K562 (cell line): ENCODE measurements around the gene TXNIP. TPM values are rescaled to one million over a fixed set of nuclear protein-coding genes. Genes with fewer than 3 reads are reported as not detected.
A peak's percentile ranks its signal among the peaks of the same experiment; 100 is the strongest.

ENCODE experiments used
- EGR1 ChIP-seq: fragments of 450-650 bp; conservative IDR thresholded peaks from 2 replicates; pipeline ENCODE4 v1.6.1; 2017; ENCODE audit warnings: mild to moderate bottlenecking
- KDM1A ChIP-seq, 2 experiments: fragments of 450-650 bp; IDR thresholded peaks; 2 replicates each; pipeline ENCODE4 v1.6.1; 2016; ENCODE audit warnings: mild to moderate bottlenecking in 2 of 2
- POLR2G ChIP-seq: fragments of 200-400 bp; formaldehyde crosslinking; IDR thresholded peaks from 2 replicates; pipeline ENCODE4 v1.6.1; 2017; ENCODE audit warnings: low read depth, mild to moderate bottlenecking, antibody characterized with exemption, low read length, moderate library complexity
- polyA plus RNA-seq, 8 experiments: library from polyadenylated mRNA; depleted of rRNA in 4 of 8; stranded (reverse) in 5 of 8; unstranded in 3 of 8; fragments of >200 nt; fragmentation: Nextera tagmentation in 2 of 8; fragmentation: Illumina TruSeq in 1 of 8; extraction: Ambion mirVana in 2 of 8; extraction: Trizol in 1 of 8; gene quantifications; 2 replicates each; pipeline versions ENCODE4 v1.2.1 to v1.2.3, GENCODE V29; 2011 to 2014; ENCODE audit warnings: inconsistent platforms in 1 of 8, missing spikeins in 1 of 8
- total RNA-seq, 7 experiments: library from RNA; depleted of rRNA in 6 of 7; stranded (reverse); fragments of >200 nt in 6 of 7; fragmentation: Illumina TruSeq in 2 of 7; extraction: Trizol in 2 of 7; gene quantifications; 2 replicates each; pipeline versions ENCODE4 v1.2.1 to v1.2.3, GENCODE V29; 2011 to 2021; ENCODE audit warnings: low replicate concordance in 1 of 7
- TF ChIP-seq, protein P1 (sequence below), 2 experiments: fragments of 450-650 bp in 1 of 2; sonication (generic) in 1 of 2; formaldehyde crosslinking in 1 of 2; IDR thresholded peaks; 2 replicates each; pipeline versions ENCODE4 v1.7.1 to v1.9.0; 2016 to 2022; ENCODE audit warnings: inconsistent platforms in 1 of 2, mild to moderate bottlenecking in 1 of 2, missing genetic modification reagents in 1 of 2

Gene TXNIP
- total and polyA plus RNA-seq, 9 of the 15 experiments (the other 6 are each of a cell fraction or from before 2014, with no cell fraction given) = 120 to 499 (median 257) TPM

DNA sequence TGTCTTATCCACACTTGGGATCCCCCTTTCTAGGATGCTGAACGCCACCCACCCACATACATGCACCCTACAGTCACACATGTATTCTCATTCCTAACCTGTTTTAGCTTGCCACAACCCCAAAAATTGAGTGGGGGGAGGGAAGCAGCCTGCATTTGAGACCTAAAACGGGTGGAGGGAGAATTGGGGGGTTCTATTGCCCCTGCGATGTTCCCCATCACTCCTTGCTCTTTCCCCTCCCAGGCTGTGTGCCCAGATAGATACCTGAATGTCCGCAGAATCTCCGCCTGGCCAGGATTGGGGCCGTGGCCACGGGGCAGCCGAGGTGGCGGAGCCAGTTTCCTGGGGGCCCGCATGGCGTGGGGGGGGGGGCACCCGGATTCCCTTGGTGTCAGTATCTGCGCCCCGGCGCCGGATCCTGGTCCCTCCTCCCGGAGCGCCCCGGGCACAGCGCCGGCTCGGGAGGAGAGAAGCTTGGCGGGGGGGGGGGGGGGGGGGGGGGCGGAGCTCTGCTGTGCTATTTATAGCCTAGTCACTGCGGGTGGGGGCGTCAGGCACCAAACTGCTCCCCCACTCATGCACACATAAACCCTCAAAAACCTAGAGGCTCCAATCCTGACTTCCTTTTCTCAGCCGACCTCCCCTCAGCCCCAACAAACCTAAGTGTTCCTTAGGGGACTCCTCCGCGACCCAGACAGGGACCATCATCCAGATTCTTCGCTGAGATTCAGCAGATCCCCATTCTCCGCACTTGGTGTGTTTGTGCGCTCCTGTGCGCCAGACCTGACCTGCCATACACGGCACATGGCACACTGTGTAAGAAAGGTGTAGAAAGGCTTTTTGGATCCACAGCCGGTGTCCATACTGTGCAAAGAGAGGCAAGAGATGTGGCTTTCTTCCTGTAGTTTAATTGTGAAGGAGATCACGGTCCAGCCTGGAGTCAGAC is 33.9 kb downstream of the TXNIP start (continued):
- TF ChIP-seq, protein P1, sequence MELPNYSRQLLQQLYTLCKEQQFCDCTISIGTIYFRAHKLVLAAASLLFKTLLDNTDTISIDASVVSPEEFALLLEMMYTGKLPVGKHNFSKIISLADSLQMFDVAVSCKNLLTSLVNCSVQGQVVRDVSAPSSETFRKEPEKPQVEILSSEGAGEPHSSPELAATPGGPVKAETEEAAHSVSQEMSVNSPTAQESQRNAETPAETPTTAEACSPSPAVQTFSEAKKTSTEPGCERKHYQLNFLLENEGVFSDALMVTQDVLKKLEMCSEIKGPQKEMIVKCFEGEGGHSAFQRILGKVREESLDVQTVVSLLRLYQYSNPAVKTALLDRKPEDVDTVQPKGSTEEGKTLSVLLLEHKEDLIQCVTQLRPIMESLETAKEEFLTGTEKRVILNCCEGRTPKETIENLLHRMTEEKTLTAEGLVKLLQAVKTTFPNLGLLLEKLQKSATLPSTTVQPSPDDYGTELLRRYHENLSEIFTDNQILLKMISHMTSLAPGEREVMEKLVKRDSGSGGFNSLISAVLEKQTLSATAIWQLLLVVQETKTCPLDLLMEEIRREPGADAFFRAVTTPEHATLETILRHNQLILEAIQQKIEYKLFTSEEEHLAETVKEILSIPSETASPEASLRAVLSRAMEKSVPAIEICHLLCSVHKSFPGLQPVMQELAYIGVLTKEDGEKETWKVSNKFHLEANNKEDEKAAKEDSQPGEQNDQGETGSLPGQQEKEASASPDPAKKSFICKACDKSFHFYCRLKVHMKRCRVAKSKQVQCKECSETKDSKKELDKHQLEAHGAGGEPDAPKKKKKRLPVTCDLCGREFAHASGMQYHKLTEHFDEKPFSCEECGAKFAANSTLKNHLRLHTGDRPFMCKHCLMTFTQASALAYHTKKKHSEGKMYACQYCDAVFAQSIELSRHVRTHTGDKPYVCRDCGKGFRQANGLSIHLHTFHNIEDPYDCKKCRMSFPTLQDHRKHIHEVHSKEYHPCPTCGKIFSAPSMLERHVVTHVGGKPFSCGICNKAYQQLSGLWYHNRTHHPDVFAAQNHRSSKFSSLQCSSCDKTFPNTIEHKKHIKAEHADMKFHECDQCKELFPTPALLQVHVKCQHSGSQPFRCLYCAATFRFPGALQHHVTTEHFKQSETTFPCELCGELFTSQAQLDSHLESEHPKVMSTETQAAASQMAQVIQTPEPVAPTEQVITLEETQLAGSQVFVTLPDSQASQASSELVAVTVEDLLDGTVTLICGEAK (IDR thresholded peaks at IDR 0.05) = peak; percentile 12; the same call in 1 of the 2 replicates
- TF ChIP-seq, protein P1 (CRISPR knock-in tag; IDR thresholded peaks at IDR 0.05) = no peak
- peak; percentile 69 to 81; a peak in 3 of 4 replicates for TF ChIP-seq KDM1A (IDR thresholded peaks at IDR 0.05)
- TF ChIP-seq POLR2G = 0 out of 2 replicates have a peak, but pooled peaks have one; percentile 29
- TF ChIP-seq EGR1 = peak; percentile 3; the same call in 1 of the 2 replicates
